IPS-15b (cell line): Measurements from ENCODE around the gene PITRM1.

Experiments
- H3K27me3 ChIP-seq: one replicate; pipeline ENCODE4 v1.6.1; 2013; ENCODE audit warnings: low read length; ENCODE audit not compliant: control insufficient read depth, insufficient read depth
- H3K36me3 ChIP-seq: one replicate; pipeline ENCODE4 v1.6.1; 2013; ENCODE audit warnings: low read length; ENCODE audit not compliant: control insufficient read depth, insufficient read depth
- H3K4me1 ChIP-seq: one replicate; pipeline ENCODE4 v1.6.1; 2013; ENCODE audit warnings: mild to moderate bottlenecking, low read length; ENCODE audit not compliant: control insufficient read depth, insufficient read depth
- H3K4me3 ChIP-seq: one replicate; pipeline ENCODE4 v1.5.1; 2013; ENCODE audit warnings: low read depth, low read length
- H3K9ac ChIP-seq: one replicate; pipeline ENCODE4 v1.6.1; 2013; ENCODE audit warnings: low read depth, mild to moderate bottlenecking, low read length
- H3K9me3 ChIP-seq: one replicate; pipeline ENCODE4 v1.6.1; 2013; ENCODE audit warnings: mild to moderate bottlenecking, low read length; ENCODE audit not compliant: control insufficient read depth, insufficient read depth

Gene PITRM1

GRCh38 chr10:3100856-3101640 is 71.5 kb downstream of the PITRM1 start:
- no peaks in the 10 kb centered on the region for H3K9me3 ChIP-seq
- peaks cover 41% of the 10 kb centered on the region for H3K36me3 ChIP-seq
- no peak overlapping the region for H3K9ac ChIP-seq
- H3K27me3 ChIP-seq = no peaks in the 10 kb centered on the region
- no peak overlapping the region for H3K4me3 ChIP-seq
- no peaks in the 10 kb centered on the region for H3K4me1 ChIP-seq

DNA sequence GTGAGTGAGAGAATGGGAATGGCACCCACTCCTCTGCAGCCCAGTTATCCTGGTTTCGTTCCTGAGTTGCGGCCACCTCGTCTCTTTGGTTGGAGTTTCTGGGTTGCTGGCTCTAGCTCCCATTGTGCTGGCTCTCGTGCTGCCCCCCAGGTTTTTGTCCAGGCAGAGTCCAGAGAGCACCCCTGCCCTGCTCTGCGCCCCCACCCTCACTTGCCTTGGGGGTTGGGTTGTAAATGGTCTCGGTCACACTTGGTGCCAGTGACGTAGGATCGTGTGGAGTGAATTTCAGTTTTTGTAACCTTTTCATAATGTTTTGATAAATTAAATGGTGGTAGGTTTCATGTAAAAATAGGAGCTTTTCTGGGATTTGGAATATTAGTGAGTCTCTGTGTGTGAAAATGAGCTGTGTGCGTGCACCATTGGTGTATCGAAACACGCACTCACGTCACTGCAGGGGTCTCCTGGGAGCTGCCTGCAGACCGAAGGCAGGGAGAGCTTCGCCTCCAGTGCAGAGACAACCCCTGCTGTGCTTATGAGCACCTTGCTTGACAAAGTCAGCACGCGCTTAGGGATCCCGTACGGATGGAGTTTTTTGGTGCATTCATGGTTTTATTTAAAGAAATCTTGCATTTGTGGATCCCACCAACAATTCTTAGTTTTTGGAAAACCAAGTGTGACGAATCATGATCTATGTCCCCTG is 72.3 kb downstream of the PITRM1 start:
- H3K36me3 ChIP-seq = peaks cover 34% of the 10 kb centered on the region

GRCh38 chr10:3099291-3100092 is 73.1 kb downstream of the PITRM1 start:
- Histone ChIP-seq H3K9ac (no peak overlapping the region), H3K4me1 (peaks cover 5% of the 10 kb centered on the region), H3K9me3 (no peaks in the 10 kb centered on the region), H3K36me3 (peaks cover 26% of the 10 kb centered on the region), H3K27me3 (no peaks in the 10 kb centered on the region), H3K4me3 (no peak overlapping the region)

More for the DNA sequence above, 72.3 kb downstream of the PITRM1 start:
- Histone ChIP-seq H3K4me3 (no peak overlapping the region), H3K27me3 (no peaks in the 10 kb centered on the region), H3K9ac (no peak overlapping the region), H3K4me1 (peaks cover 4% of the 10 kb centered on the region), H3K9me3 (no peaks in the 10 kb centered on the region)

DNA sequence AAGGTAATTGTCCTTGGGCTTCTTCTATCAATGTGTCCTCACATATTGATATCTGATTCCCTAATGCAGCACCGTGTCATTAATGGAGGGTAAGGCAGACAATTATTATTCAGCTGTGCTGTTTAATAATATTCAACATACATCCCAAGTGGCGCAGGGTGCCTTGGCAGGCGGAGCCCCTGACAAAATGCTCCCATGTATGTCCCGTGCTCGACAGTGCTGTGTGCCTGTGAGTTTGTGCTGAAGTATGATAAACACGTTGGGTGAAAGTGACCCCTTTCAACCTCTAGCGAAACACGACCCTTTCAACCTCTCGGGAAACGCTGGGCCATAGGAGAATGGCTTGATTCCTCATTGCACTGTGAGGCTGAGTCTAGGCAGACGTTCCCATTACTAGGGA is 73.9 kb downstream of the PITRM1 start:
- no peaks in the 10 kb centered on the region for H3K9me3 ChIP-seq
- no peak overlapping the region for H3K4me3 ChIP-seq
- no peak overlapping the region for H3K9ac ChIP-seq
- peaks cover 18% of the 10 kb centered on the region for H3K36me3 ChIP-seq
- H3K4me1 ChIP-seq = peaks cover 5% of the 10 kb centered on the region
- no peaks in the 10 kb centered on the region for H3K27me3 ChIP-seq

DNA sequence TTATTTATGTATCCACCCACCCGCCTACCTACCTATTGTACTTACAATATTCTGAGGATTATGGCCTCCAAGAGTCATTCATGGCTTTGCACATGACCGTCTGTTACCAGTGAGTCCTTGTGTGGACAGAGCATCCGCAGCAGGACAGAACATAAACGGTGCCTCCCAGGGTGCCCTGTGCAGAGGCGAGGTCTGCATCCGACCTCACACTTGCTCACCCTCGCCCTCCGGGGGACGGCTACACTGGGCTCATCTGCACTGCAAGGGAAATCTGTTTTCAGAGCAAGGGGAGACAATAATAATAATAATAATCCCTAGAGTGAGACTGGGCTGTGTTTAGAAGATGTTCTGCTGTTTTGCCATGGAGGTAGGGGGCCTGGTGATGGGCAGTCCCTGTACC is 75.4 kb downstream of the PITRM1 start:
- no peak overlapping the region for H3K4me3 ChIP-seq
- H3K36me3 ChIP-seq = peaks cover 14% of the 10 kb centered on the region
- H3K27me3 ChIP-seq = no peaks in the 10 kb centered on the region
- H3K4me1 ChIP-seq = peaks cover 5% of the 10 kb centered on the region
- no peak overlapping the region for H3K9ac ChIP-seq
- no peaks in the 10 kb centered on the region for H3K9me3 ChIP-seq

DNA sequence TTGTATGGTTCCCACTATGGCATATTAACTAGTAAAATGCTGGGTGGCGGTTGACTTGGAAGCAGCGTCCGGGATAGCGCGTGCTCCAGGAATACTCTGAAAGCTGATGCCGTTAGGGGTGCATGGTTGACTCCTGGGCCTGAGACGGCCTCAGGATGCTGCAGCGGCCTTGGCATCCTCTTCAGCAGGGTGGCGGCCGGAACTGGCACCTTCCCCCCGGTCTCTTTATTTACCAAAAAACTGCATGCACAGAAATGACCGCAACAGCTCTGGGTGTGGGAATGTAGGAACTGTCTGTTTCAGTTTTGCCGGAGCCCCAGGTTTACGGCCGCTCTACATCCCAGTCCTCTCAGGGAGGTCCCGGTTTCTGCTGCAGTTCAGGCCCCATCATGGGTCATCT is 76.4 kb downstream of the PITRM1 start:
- Histone ChIP-seq H3K27me3 (no peaks in the 10 kb centered on the region), H3K9me3 (no peaks in the 10 kb centered on the region), H3K4me3 (no peak overlapping the region), H3K36me3 (peaks cover 12% of the 10 kb centered on the region), H3K9ac (no peak overlapping the region), H3K4me1 (peaks cover 5% of the 10 kb centered on the region)

DNA sequence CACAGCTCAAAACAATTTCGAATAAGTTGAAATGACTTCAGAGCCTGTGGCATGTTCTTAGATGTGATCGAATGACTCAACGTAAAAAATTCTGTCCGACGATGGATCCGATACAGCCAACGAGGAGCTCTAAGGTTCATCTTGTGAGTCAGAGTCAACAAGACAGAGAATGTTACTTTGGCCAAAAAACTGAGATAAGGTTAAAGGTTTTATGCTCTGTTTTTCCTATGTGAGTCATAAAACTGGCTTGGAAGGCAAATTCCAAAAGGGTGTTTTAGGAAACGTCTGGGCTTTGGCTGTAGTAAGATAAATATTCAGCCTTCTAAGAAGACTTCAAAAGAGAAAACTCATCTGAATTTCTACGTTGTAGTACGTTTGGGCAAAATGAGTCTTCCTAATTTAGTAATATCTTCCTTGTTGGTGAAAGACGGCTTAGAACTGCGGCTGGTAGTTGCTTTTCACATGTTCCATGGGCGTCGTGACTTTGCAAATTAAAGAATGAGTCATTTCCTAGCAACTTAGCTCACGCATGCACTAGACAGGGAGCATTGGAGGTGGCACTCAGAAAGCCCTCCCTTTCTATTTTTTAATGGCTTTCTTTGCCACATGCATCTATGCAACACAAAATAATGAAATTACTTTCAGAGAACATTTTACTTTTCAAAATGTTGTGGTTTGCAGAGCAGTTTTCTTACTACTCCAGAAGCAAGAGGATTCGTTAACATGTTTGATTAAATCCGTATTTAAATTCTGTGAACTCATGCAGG is 77.0 kb downstream of the PITRM1 start:
- Histone ChIP-seq H3K4me3 (no peak overlapping the region), H3K9ac (peak overlapping the region; percentile 16), H3K9me3 (no peaks in the 10 kb centered on the region), H3K4me1 (peaks cover 5% of the 10 kb centered on the region), H3K27me3 (no peaks in the 10 kb centered on the region), H3K36me3 (peaks cover 7% of the 10 kb centered on the region)

DNA sequence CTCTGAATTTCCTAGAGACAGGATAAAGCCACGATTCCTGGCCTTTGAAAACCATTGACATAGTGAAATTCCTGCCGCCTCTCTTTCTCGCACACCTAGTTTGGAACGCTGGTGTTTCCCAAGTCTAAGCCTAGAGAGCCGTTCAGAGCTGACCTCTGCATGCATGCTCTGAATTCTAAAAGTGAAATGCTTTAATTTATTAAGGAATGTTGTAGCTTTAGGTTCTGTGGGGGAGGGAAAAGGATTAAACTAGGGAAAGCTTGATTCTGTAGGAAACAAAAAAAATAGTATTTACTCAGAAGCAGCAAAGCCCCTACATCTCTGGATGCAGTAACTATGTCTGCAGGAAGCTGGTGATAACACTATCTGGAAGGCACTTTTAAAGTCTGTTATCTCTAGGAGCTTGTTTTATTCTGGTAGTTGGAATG is 78.0 kb downstream of the PITRM1 start:
- Histone ChIP-seq H3K4me3 (no peak overlapping the region), H3K9me3 (no peaks in the 10 kb centered on the region), H3K36me3 (peaks cover 5% of the 10 kb centered on the region), H3K9ac (no peak overlapping the region), H3K4me1 (peaks cover 5% of the 10 kb centered on the region), H3K27me3 (no peaks in the 10 kb centered on the region)

DNA sequence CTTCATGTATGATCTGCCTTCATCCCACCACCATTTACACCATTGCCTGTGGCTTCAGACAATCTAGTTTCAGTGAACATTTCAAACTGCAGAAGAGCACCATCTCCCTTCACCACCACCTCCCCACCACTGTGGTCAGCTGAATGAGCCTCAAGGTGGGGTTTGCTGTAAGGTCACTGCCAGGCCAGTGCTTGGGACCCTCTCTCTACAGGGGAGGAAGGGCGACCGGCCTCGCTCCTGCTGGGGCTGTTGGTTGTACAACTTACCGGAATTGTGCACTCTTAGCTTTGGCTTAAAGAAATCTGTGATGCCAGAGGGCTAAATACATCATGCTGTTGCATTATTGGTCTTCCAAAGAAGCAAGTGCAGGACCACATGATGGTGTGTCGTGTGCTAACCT is 78.6 kb downstream of the PITRM1 start:
- Histone ChIP-seq H3K27me3 (no peaks in the 10 kb centered on the region), H3K4me3 (no peak overlapping the region), H3K9me3 (no peaks in the 10 kb centered on the region), H3K9ac (no peak overlapping the region), H3K36me3 (no peaks in the 10 kb centered on the region), H3K4me1 (peaks cover 5% of the 10 kb centered on the region)

GRCh38 chr10:3091921-3092320 is 80.7 kb downstream of the PITRM1 start:
- H3K4me1 ChIP-seq = peaks cover 5% of the 10 kb centered on the region
- H3K36me3 ChIP-seq = no peaks in the 10 kb centered on the region
- H3K9ac ChIP-seq = no peak overlapping the region
- H3K9me3 ChIP-seq = no peaks in the 10 kb centered on the region
- no peak overlapping the region for H3K4me3 ChIP-seq
- no peaks in the 10 kb centered on the region for H3K27me3 ChIP-seq
